ENCODE results near the gene SLC22A17. TPM values are rescaled to one million over a fixed set of nuclear protein-coding genes. Genes with fewer than 3 reads are reported as not detected.
A peak's percentile ranks its signal among the peaks of the same experiment; 100 is the strongest.

SLC22A17 gene
- total and polyA plus RNA-seq, 2 of the 13 experiments (the other 11 are each of a cell fraction or from before 2014, with no cell fraction given), result 0.95 to 1.1 TPM

DNA sequence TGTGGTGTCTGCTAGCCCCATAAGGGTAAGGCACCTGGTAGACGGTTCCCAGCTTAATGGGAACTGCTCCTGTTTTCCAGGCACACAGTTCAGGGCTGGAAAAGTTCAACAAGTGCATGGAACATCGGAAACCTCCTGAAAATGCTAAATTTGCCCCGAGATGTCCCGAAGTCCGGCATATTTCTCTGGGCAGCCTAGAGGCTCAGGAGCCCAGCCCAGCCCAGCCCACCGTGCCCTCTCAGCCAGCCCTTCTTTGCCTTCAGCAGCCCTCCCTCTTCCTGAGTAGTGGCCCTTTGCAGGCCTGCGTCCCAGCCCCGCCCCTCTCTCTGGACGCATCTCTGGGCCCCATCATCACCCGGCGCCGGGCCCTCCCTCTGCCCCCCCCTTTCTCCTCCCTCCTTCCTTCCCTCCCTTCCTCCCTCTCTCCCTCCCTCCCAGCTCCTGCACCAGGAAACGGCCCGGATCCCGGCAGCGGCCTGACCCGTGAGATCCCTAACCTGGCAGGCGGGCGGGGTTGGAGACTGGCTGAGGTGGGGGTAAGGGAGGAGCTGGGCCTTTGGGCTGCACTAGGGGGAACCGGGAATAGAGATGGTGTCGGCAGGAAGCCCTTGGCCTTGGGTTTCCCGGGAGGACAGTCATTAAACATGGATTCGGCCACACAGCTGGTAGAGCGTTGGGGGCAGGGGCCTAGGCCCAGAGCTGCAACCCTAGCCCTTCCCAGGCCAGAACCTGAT lies 46.1 kb downstream of the SLC22A17 start, which contains the start of gene BCL2L2 (continued):
- TF ChIP-seq HOXA3 (CRISPR knock-in tag; IDR thresholded peaks at IDR 0.05) (peak; percentile 96), ZNF616 (CRISPR knock-in tag; IDR thresholded peaks at IDR 0.05; ENCODE audit: low read depth) (peak; percentile 58; the same call in 1 of the 2 replicates), ZNF263 (CRISPR knock-in tag; IDR thresholded peaks at IDR 0.05) (no peak; the same call in 1 of the 2 replicates), SOX5 (CRISPR knock-in tag; IDR thresholded peaks at IDR 0.05; ENCODE audit: borderline replicate concordance) (peak; percentile 67; the same call in 1 of the 2 replicates), NFKB2 (CRISPR knock-in tag; IDR thresholded peaks at IDR 0.05; ENCODE audit: borderline replicate concordance) (peak; percentile 90), ZNF121 (CRISPR knock-in tag; IDR thresholded peaks at IDR 0.05) (no peak), TOE1 (CRISPR knock-in tag; IDR thresholded peaks at IDR 0.05) (no peak; the same call in none of the 2 replicates), ZNF572 (CRISPR knock-in tag; IDR thresholded peaks at IDR 0.05) (no peak), MAZ (IDR thresholded peaks at IDR 0.05; ENCODE audit: borderline replicate concordance, low read depth, low read length) (peak; percentile 100), MAZ (CRISPR knock-in tag; IDR thresholded peaks at IDR 0.05; ENCODE audit: low read depth) (peak; percentile 100), ZNF264 (CRISPR knock-in tag; IDR thresholded peaks at IDR 0.05) (peak; percentile 82), KLF6 (CRISPR knock-in tag; IDR thresholded peaks at IDR 0.05) (no peak; the same call in 1 of the 2 replicates), ZSCAN9 (CRISPR knock-in tag; IDR thresholded peaks at IDR 0.05; ENCODE audit: borderline replicate concordance) (peak; percentile 76; the same call in 1 of the 2 replicates), ADNP (CRISPR knock-in tag; IDR thresholded peaks at IDR 0.05) (no peak), ZFP41 (CRISPR knock-in tag; IDR thresholded peaks at IDR 0.05; ENCODE audit: borderline replicate concordance) (peak; percentile 86), ZNF761 (CRISPR knock-in tag; conservative IDR thresholded peaks at IDR 0.05) (no peak; the same call in 1 of the 2 replicates), ZNF607 (CRISPR knock-in tag; IDR thresholded peaks at IDR 0.05; ENCODE audit: borderline replicate concordance) (no peak), MTA1 (CRISPR knock-in tag; IDR thresholded peaks at IDR 0.05; ENCODE audit: borderline replicate concordance) (peak; percentile 98), ZNF333 (CRISPR knock-in tag; IDR thresholded peaks at IDR 0.05; ENCODE audit: borderline replicate concordance) (peak; percentile 63; the same call in 1 of the 2 replicates), ZNF547 (CRISPR knock-in tag; IDR thresholded peaks at IDR 0.05) (peak; percentile 99), ETV5 (CRISPR knock-in tag; IDR thresholded peaks at IDR 0.05; ENCODE audit: borderline replicate concordance) (peak; percentile 69), PLRG1 (conservative IDR thresholded peaks at IDR 0.05) (no peak), ZNF652 (CRISPR knock-in tag; IDR thresholded peaks at IDR 0.05; ENCODE audit: borderline replicate concordance, low read depth) (no peak; the same call in 1 of the 2 replicates), ZNF672 (CRISPR knock-in tag; IDR thresholded peaks at IDR 0.05) (no peak), ZNF564 (CRISPR knock-in tag; IDR thresholded peaks at IDR 0.05) (no peak), TOPORS (CRISPR knock-in tag; IDR thresholded peaks at IDR 0.05) (peak; percentile 81; the same call in 1 of the 2 replicates)
- TF ChIP-seq, protein P1, sequence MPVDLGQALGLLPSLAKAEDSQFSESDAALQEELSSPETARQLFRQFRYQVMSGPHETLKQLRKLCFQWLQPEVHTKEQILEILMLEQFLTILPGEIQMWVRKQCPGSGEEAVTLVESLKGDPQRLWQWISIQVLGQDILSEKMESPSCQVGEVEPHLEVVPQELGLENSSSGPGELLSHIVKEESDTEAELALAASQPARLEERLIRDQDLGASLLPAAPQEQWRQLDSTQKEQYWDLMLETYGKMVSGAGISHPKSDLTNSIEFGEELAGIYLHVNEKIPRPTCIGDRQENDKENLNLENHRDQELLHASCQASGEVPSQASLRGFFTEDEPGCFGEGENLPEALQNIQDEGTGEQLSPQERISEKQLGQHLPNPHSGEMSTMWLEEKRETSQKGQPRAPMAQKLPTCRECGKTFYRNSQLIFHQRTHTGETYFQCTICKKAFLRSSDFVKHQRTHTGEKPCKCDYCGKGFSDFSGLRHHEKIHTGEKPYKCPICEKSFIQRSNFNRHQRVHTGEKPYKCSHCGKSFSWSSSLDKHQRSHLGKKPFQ (CRISPR knock-in tag; IDR thresholded peaks at IDR 0.05; ENCODE audit: insufficient replicate concordance), result no peak
- TF ChIP-seq, protein P2, sequence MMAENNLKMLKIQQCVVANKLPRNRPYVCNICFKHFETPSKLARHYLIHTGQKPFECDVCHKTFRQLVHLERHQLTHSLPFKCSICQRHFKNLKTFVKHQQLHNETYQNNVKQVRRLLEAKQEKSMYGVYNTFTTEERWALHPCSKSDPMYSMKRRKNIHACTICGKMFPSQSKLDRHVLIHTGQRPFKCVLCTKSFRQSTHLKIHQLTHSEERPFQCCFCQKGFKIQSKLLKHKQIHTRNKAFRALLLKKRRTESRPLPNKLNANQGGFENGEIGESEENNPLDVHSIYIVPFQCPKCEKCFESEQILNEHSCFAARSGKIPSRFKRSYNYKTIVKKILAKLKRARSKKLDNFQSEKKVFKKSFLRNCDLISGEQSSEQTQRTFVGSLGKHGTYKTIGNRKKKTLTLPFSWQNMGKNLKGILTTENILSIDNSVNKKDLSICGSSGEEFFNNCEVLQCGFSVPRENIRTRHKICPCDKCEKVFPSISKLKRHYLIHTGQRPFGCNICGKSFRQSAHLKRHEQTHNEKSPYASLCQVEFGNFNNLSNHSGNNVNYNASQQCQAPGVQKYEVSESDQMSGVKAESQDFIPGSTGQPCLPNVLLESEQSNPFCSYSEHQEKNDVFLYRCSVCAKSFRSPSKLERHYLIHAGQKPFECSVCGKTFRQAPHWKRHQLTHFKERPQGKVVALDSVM (CRISPR knock-in tag; IDR thresholded peaks at IDR 0.05), result no peak
- TF ChIP-seq, protein P3, sequence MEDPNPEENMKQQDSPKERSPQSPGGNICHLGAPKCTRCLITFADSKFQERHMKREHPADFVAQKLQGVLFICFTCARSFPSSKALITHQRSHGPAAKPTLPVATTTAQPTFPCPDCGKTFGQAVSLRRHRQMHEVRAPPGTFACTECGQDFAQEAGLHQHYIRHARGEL (CRISPR knock-in tag; IDR thresholded peaks at IDR 0.05), result no peak
